CD4-positive, alpha-beta memory T cell (primary cell): ENCODE data around the gene VPS13C. TPM values are rescaled to one million over a fixed set of nuclear protein-coding genes. Genes with fewer than 3 reads are reported as not detected.

Source experiments
- CTCF ChIA-PET: fragments of 350-600 bp; sonication (Branson Sonifier 250); formaldehyde crosslinking; loops from one replicate; lab custom pipeline; 2021; ENCODE audit warnings: inconsistent platforms; ENCODE audit not compliant: partially characterized antibody; lab: Charles Lee
- POLR2A ChIA-PET: fragments of 350-600 bp; sonication (Branson Sonifier 250); formaldehyde crosslinking; loops from one replicate; lab custom pipeline; 2021; ENCODE audit not compliant: partially characterized antibody; lab: Charles Lee
- DNase-seq, 5 donors: peaks; one replicate each; pipeline versions ENCODE4 v3.0.0 to v3.0.0-alpha.2; 2020 to 2022; ENCODE audit warnings: mixed read lengths in 1 of 5
- H3K27ac ChIP-seq: one replicate; pipeline ENCODE4 v1.7.0; 2013; ENCODE audit warnings: low read depth, low read length
- H3K27me3 ChIP-seq: 2 replicates; pipeline ENCODE4 v1.7.0; 2013; ENCODE audit warnings: mild to moderate bottlenecking, low read length, moderate library complexity; ENCODE audit not compliant: insufficient read depth
- H3K36me3 ChIP-seq: 2 replicates; pipeline ENCODE4 v1.7.0; 2013; ENCODE audit warnings: mild to moderate bottlenecking, low read length, moderate library complexity; ENCODE audit not compliant: insufficient read depth
- H3K4me1 ChIP-seq: 2 replicates; pipeline ENCODE4 v1.7.0; 2013; ENCODE audit warnings: mild to moderate bottlenecking, low read length, moderate library complexity; ENCODE audit not compliant: insufficient read depth
- H3K4me3 ChIP-seq, 2 donors: one replicate each; pipeline ENCODE4 v1.7.0; 2013; ENCODE audit warnings: low read length in 2 of 2, mild to moderate bottlenecking in 1 of 2
- H3K9me3 ChIP-seq, 2 donors: one replicate each; pipeline ENCODE4 v1.7.0; 2013; ENCODE audit warnings: low read length in 2 of 2, control low read depth in 1 of 2; ENCODE audit not compliant: control insufficient read depth in 1 of 2
- H3K27ac Mint-ChIP-seq, 7 donors: one replicate each; pipeline ENCODE4 v1.8.0; 2020 to 2021; ENCODE audit warnings: mixed read lengths in 7 of 7, mild to moderate bottlenecking in 6 of 7, inconsistent platforms in 3 of 7, moderate library complexity in 3 of 7
- H3K27me3 Mint-ChIP-seq, 2 donors: one replicate each; pipeline ENCODE4 v1.8.0; 2020 to 2021; ENCODE audit warnings: mixed read lengths in 2 of 2
- H3K36me3 Mint-ChIP-seq, 2 donors: one replicate each; pipeline ENCODE4 v1.8.0; 2020 to 2021; ENCODE audit warnings: mixed read lengths in 2 of 2, inconsistent platforms in 1 of 2, mild to moderate bottlenecking in 1 of 2
- H3K4me1 Mint-ChIP-seq, 4 donors: one replicate each; pipeline ENCODE4 v1.8.0; 2020 to 2021; ENCODE audit warnings: mixed read lengths in 4 of 4, mild to moderate bottlenecking in 1 of 4
- H3K4me3 Mint-ChIP-seq, 8 donors: one replicate each; pipeline ENCODE4 v1.8.0; 2020 to 2021; ENCODE audit warnings: mixed read lengths in 8 of 8, mild to moderate bottlenecking in 7 of 8, moderate library complexity in 6 of 8, inconsistent platforms in 3 of 8
- H3K9me3 Mint-ChIP-seq, 8 donors: one replicate each; pipeline ENCODE4 v1.8.0; 2020 to 2021; ENCODE audit warnings: mixed read lengths in 8 of 8, mild to moderate bottlenecking in 5 of 8, inconsistent platforms in 3 of 8, moderate library complexity in 1 of 8
- intact Hi-C: fragments of 100-400 bp; cut with micrococcal nuclease; formaldehyde crosslinking; loops from one replicate; pipeline ENCODE4 v1.15.1; 2023
- polyA plus RNA-seq, 2 donors: library from polyadenylated mRNA; unstranded; fragments of 300-500 nt; fragmentation: Illumina TruSeq; gene quantifications; one replicate each; pipeline ENCODE4 v1.2.3, GENCODE V29; 2021
- total RNA-seq, 2 experiments: library from RNA; stranded (reverse); gene quantifications; one replicate each; pipeline ENCODE4 v1.2.3, GENCODE V29; 2021

The VPS13C gene
- total and polyA plus RNA-seq, 4 experiments from 2014 or later, result 10.6 to 148 (median 82.3) TPM

DNA sequence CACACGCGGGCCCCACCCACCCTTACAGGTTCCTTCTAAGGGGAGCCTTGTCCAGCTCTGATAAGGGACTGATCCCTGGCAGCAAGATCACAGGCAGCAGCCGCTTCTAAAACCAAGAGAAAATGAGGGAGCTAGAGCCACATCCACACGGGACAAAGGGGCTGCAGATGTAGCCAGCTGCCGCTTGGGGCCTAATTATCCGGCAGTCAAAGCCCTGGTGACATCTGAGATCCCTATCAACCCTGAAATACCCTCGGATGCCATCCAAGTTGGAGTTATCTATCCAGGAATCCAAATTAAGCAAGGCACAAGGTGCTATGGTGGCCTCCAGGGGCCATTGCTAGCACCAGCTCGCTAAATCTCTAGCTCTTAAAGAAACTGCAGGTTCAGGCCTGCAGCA lies 248.3 kb downstream of the VPS13C start:
- Histone ChIP-seq H3K4me3 (no peak overlapping the region), H3K4me1 (no peaks in the 10 kb centered on the region), H3K27ac (no peak overlapping the region), H3K36me3 (no peaks in the 10 kb centered on the region), H3K27me3 (no peaks in the 10 kb centered on the region), H3K9me3 (no peaks in the 10 kb centered on the region)
- Mint-ChIP-seq H3K4me3 (no peak overlapping the region), H3K9me3 (peaks cover 0 to 3% (median 0%) of the 10 kb centered on the region in 8 donors), H3K27me3 (peaks cover 15 to 32% of the 10 kb centered on the region in 2 donors), H3K36me3 (no peaks in the 10 kb centered on the region), H3K27ac (no peak overlapping the region), H3K4me1 (no peaks in the 10 kb centered on the region)
- ChIA-PET CTCF (interaction anchor here (3.2 kb wide), 1 partner anchor 22 kb away, joined by 14 read pairs; no protein-coding TSS in a partner anchor), POLR2A (no interaction called here)
- intact Hi-C loops, result no loop called here
- DNase-seq, result no peak

GRCh38 chr15:61809216-61809615 lies 251.0 kb downstream of the VPS13C start:
- Mint-ChIP-seq H3K27ac (no peak overlapping the region), H3K27me3 (peaks cover 17 to 25% of the 10 kb centered on the region in 2 donors), H3K9me3 (no peaks in the 10 kb centered on the region), H3K4me3 (no peak overlapping the region), H3K36me3 (no peaks in the 10 kb centered on the region), H3K4me1 (no peaks in the 10 kb centered on the region)
- CTCF ChIA-PET, result interaction anchor here (2.1 kb wide), 1 partner anchor 26 kb away, joined by 5 read pairs; no protein-coding TSS in a partner anchor
- no peak for DNase-seq
- Histone ChIP-seq H3K27ac (no peak overlapping the region), H3K9me3 (no peaks in the 10 kb centered on the region), H3K4me1 (no peaks in the 10 kb centered on the region), H3K27me3 (no peaks in the 10 kb centered on the region), H3K36me3 (no peaks in the 10 kb centered on the region), H3K4me3 (no peak overlapping the region)
- POLR2A ChIA-PET, result no interaction called here
- intact Hi-C loops, result no loop called here

- no peaks in the 10 kb centered on the region for H3K9me3 Mint-ChIP-seq
- H3K36me3 Mint-ChIP-seq, result no peaks in the 10 kb centered on the region
- H3K4me1 ChIP-seq, result no peaks in the 10 kb centered on the region
- POLR2A ChIA-PET, result no interaction called here
- no peaks in the 10 kb centered on the region for H3K4me1 Mint-ChIP-seq
- H3K27me3 Mint-ChIP-seq, result peaks cover 13 to 18% of the 10 kb centered on the region in 2 donors
- H3K27me3 ChIP-seq, result no peaks in the 10 kb centered on the region
- no peaks in the 10 kb centered on the region for H3K9me3 ChIP-seq
- H3K27ac Mint-ChIP-seq, result no peak overlapping the region
- no peak for DNase-seq
- CTCF ChIA-PET, result interaction anchor here (1.2 to 2.1 kb wide), 3 partner anchors 10 to 28 kb away, joined by 4 to 6 read pairs (median 5); no protein-coding TSS in a partner anchor
- H3K4me3 Mint-ChIP-seq, result no peak overlapping the region
- H3K27ac ChIP-seq, result no peak overlapping the region
- no peak overlapping the region for H3K4me3 ChIP-seq
- no peaks in the 10 kb centered on the region for H3K36me3 ChIP-seq
- intact Hi-C loops, result no loop called here
Measured at GRCh38 chr15:61807281-61807929, 252.8 kb downstream of the VPS13C start.

Other genes starting within 250 kb of the VPS13C start
- gene C2CD4A, start 6.5 kb upstream of the VPS13C start, total RNA-seq, result under 1 TPM in 1 of 2 experiments, not detected in 1; 0.11 TPM
- under 1 TPM in 1 of 2 donors, not detected in 1; 0.08 TPM for gene C2CD4A, start 6.5 kb upstream of the VPS13C start, polyA plus RNA-seq
- not detected for gene C2CD4B, start 104.8 kb upstream of the VPS13C start, total RNA-seq
- gene C2CD4B, start 104.8 kb upstream of the VPS13C start, polyA plus RNA-seq, result not detected